ENCODE results near the gene DAB1.

Gene DAB1

GRCh38 chr1:57312869-57313268, 111.0 kb downstream of the DAB1 start:
- CTCF ChIA-PET = no interaction called here
- H3K27ac ChIP-seq (ENCODE audit: extremely low read depth, low read depth, low read length) = no peak overlapping the region
- no peaks in the 10 kb centered on the region for H3K9me3 ChIP-seq (ENCODE audit: control insufficient read depth, insufficient read depth, low read depth, low read length)
- no peaks in the 10 kb centered on the region for H3K36me3 ChIP-seq (ENCODE audit: control insufficient read depth in 2 of 2, insufficient read depth in 1 of 2, low read length in 2 of 2)
- POLR2A ChIA-PET = no interaction called here
- H3K4me1 ChIP-seq (ENCODE audit: control insufficient read depth, insufficient read depth, low read length) = no peaks in the 10 kb centered on the region
- no peak for TF ChIP-seq ZNF677 (tag by site-specific recombination; IDR thresholded peaks at IDR 0.05)
- no peak for TF ChIP-seq ZNF560 (tag by site-specific recombination; IDR thresholded peaks at IDR 0.05; ENCODE audit: borderline replicate concordance)
- TF ChIP-seq ZNF544 (tag by site-specific recombination; IDR thresholded peaks at IDR 0.05) = no peak
- no peak for TF ChIP-seq ZNF155 (tag by site-specific recombination; IDR thresholded peaks at IDR 0.05)
- no peak for TF ChIP-seq ZNF645 (tag by site-specific recombination; IDR thresholded peaks at IDR 0.05)
- no peak for TF ChIP-seq ZFP3 (tag by site-specific recombination; IDR thresholded peaks at IDR 0.05; ENCODE audit: low read depth)
- TF ChIP-seq ZNF174 (tag by site-specific recombination; IDR thresholded peaks at IDR 0.05) = no peak
- TF ChIP-seq TSHZ1 (tag by site-specific recombination; IDR thresholded peaks at IDR 0.05; ENCODE audit: borderline replicate concordance) = no peak
- no peak for TF ChIP-seq ZBTB6 (tag by site-specific recombination; IDR thresholded peaks at IDR 0.05)
- no peak for TF ChIP-seq ZNF776 (tag by site-specific recombination; IDR thresholded peaks at IDR 0.05; ENCODE audit: borderline replicate concordance)
- TF ChIP-seq ZNF175 (tag by site-specific recombination; IDR thresholded peaks at IDR 0.05) = no peak
- TF ChIP-seq ZNF626 (tag by site-specific recombination; IDR thresholded peaks at IDR 0.05) = no peak
- no peak for TF ChIP-seq ZNF404 (tag by site-specific recombination; IDR thresholded peaks at IDR 0.05)
- no peak for TF ChIP-seq ZNF670 (tag by site-specific recombination; IDR thresholded peaks at IDR 0.05; ENCODE audit: low read depth)
- TF ChIP-seq ZSCAN16 (tag by site-specific recombination; IDR thresholded peaks at IDR 0.05) = no peak
- TF ChIP-seq ZNF202 (tag by site-specific recombination; IDR thresholded peaks at IDR 0.05; ENCODE audit: borderline replicate concordance) = no peak
- H3K4me3 ChIP-seq (ENCODE audit: low read depth, low read length) = no peak overlapping the region

- H3K9me3 ChIP-seq (ENCODE audit: control insufficient read depth, insufficient read depth, low read depth, low read length) = no peaks in the 10 kb centered on the region
- H3K27ac ChIP-seq (ENCODE audit: extremely low read depth, low read depth, low read length) = no peak overlapping the region
- POLR2A ChIA-PET = no interaction called here
- H3K4me1 ChIP-seq (ENCODE audit: control insufficient read depth, insufficient read depth, low read length) = no peaks in the 10 kb centered on the region
- H3K36me3 ChIP-seq (ENCODE audit: control insufficient read depth in 2 of 2, insufficient read depth in 1 of 2, low read length in 2 of 2) = no peaks in the 10 kb centered on the region
- no peak overlapping the region for H3K4me3 ChIP-seq (ENCODE audit: low read depth, low read length)
- CTCF ChIA-PET = interaction anchor here (0.6 kb wide), 1 partner anchor 13 kb away, joined by 4 read pairs; no protein-coding TSS in a partner anchor
- TF ChIP-seq ZNF138 (tag by site-specific recombination; IDR thresholded peaks at IDR 0.05; ENCODE audit: borderline replicate concordance) = no peak
These were observed 112.4 kb downstream of the DAB1 start for GRCh38 chr1:57311411-57311810.

- ChIA-PET CTCF (interaction anchor here (0.6 kb wide), 1 partner anchor 13 kb away, joined by 4 read pairs; no protein-coding TSS in a partner anchor), POLR2A (no interaction called here)
- Histone ChIP-seq H3K4me3 (ENCODE audit: low read depth, low read length) (no peak overlapping the region), H3K4me1 (ENCODE audit: control insufficient read depth, insufficient read depth, low read length) (no peaks in the 10 kb centered on the region), H3K36me3 (ENCODE audit: control insufficient read depth in 2 of 2, insufficient read depth in 1 of 2, low read length in 2 of 2) (no peaks in the 10 kb centered on the region), H3K9me3 (ENCODE audit: control insufficient read depth, insufficient read depth, low read depth, low read length) (no peaks in the 10 kb centered on the region), H3K27ac (ENCODE audit: extremely low read depth, low read depth, low read length) (no peak overlapping the region)
- TF ChIP-seq ELK4 (IDR thresholded peaks at IDR 0.05; ENCODE audit: borderline replicate concordance, low read depth, low read length) = no peak
- no peak for TF ChIP-seq ZNF138 (tag by site-specific recombination; IDR thresholded peaks at IDR 0.05; ENCODE audit: borderline replicate concordance)
- no peak for TF ChIP-seq ZNF580 (tag by site-specific recombination; IDR thresholded peaks at IDR 0.05)
- TF ChIP-seq ZNF394 (tag by site-specific recombination; IDR thresholded peaks at IDR 0.05; ENCODE audit: borderline replicate concordance) = no peak
- TF ChIP-seq ZNF223 (tag by site-specific recombination; IDR thresholded peaks at IDR 0.05) = no peak
- TF ChIP-seq ZNF785 (tag by site-specific recombination; IDR thresholded peaks at IDR 0.05) = no peak
These were observed 112.9 kb downstream of the DAB1 start for GRCh38 chr1:57311006-57311405.
